ENCODE data around the gene LETM1. TPM values are rescaled to one million over a fixed set of nuclear protein-coding genes. Genes with fewer than 3 reads are reported as not detected.
A peak's percentile ranks its signal among the peaks of the same experiment; 100 is the strongest.

Gene LETM1
- total RNA-seq (2022) (63.9 and 68.9 TPM in 2 replicates), Bru-seq, nascent RNA (percentile 63 among the genes with signal in this experiment), BruChase-seq, experiment 1, labeled RNA remaining after a 2-hour chase (percentile 73 among the genes with signal in this experiment), BruChase-seq, experiment 2, labeled RNA remaining after a 6-hour chase (percentile 84 among the genes with signal in this experiment)
- long read RNA-seq, full-length matches to known transcripts, result 56 of 81 reads
- long read RNA-seq, partial matches to known transcripts, result 14 of 81 reads
- long read RNA-seq, other reads (novel, unspliced or antisense), result 11 of 81 reads

DNA sequence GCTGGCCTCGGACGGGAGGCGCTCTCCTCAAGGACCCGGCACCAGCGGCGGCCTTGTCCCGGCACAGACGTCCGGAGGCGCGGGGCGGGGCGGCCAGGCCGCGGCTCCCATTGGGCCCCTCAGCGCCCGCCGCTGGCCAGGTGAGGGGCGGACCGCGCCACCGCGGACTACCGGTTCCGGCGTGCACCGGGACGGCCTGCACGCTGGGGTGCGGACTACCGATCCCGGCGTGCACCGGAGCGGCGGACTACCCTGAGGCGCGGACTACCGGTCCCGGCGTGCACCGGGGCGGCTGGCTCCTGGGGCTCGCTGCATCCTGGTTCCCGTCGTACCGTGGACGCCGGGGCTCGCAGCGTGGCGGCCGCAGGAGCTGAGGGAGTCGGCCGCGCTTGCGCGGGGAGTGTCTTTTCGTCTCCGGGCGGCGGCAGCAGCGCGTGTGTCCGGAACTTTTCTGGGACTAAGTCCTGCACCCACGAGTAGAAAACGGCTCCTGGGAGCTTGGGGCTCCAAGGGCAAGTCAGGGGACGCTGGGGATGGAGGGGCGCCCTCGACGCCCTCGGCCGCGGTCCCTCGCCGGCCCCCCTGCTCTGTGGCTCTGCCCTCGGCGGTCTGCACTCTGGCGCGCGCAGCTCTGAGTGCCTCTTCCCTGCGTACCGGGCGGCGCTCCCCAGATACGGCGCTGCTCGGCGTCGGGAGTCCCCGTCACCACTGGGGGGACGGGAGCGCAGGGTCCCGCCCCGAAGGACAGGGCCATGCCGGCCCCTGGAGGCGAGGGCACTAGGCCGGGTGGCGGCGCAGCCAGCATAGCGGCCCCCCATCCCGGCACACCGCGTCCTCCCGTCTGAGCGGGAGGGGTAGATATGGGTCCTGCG lies at the start of gene LETM1:
Gene LETM1 (minus strand): TSS at position 86 of the 872 bp plus-strand sequence. CDS start 206 bp downstream, outside the sequence.
- H3K27me3 Mint-ChIP-seq (ENCODE audit: insufficient read depth, unreplicated experiment), result no peaks in the 10 kb centered on the region
- TSS peak; percentile 54 for BruUV-seq (replicated peaks)
- H3K27me3 ChIP-seq (replicated peaks; ENCODE audit: control insufficient read depth, insufficient read depth, low read length), result no peaks in the 10 kb centered on the region
- H3K9me3 ChIP-seq, result no peaks in the 10 kb centered on the region
- CTCF ChIA-PET, result interaction anchor here (0.5 to 1.4 kb wide), 6 partner anchors 12 to 163 kb away, joined by 3 to 7 read pairs (median 3); no protein-coding TSS in a partner anchor
- H3K4me3 Mint-ChIP-seq (ENCODE audit: unreplicated experiment), result peak within 1 kb of the TSS; percentile 71
- peak within 1 kb of the TSS; percentile 95 for H3K4me3 ChIP-seq (ENCODE audit: low read depth, low read length)
- H3K36me3 Mint-ChIP-seq (ENCODE audit: insufficient read depth, unreplicated experiment), result peaks cover 18% of the 10 kb centered on the region
- H3K36me3 ChIP-seq (ENCODE audit: control insufficient read depth, insufficient read depth, low read length), result no peaks in the 10 kb centered on the region
- H3K4me1 Mint-ChIP-seq (ENCODE audit: low read depth, unreplicated experiment), result peaks cover 7% of the 10 kb centered on the region
- POLR2A ChIA-PET, result interaction anchor here (2.2 kb wide), 1 partner anchor 14 kb away, joined by 16 read pairs; the partner anchor contains the start of gene NSD2
- TF ChIP-seq, protein P1, sequence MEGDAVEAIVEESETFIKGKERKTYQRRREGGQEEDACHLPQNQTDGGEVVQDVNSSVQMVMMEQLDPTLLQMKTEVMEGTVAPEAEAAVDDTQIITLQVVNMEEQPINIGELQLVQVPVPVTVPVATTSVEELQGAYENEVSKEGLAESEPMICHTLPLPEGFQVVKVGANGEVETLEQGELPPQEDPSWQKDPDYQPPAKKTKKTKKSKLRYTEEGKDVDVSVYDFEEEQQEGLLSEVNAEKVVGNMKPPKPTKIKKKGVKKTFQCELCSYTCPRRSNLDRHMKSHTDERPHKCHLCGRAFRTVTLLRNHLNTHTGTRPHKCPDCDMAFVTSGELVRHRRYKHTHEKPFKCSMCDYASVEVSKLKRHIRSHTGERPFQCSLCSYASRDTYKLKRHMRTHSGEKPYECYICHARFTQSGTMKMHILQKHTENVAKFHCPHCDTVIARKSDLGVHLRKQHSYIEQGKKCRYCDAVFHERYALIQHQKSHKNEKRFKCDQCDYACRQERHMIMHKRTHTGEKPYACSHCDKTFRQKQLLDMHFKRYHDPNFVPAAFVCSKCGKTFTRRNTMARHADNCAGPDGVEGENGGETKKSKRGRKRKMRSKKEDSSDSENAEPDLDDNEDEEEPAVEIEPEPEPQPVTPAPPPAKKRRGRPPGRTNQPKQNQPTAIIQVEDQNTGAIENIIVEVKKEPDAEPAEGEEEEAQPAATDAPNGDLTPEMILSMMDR (IDR thresholded peaks at IDR 0.05; ENCODE audit: insufficient read depth in 1 of 2, low read depth in 1 of 2, low read length in 1 of 2, severe bottlenecking in 1 of 2, unreplicated experiment in 1 of 2), result peak in 1 of 2 experiments; percentile 43
- peak; percentile 95 to 98 for DNase-seq
- intact Hi-C loops (cut with micrococcal nuclease; ENCODE audit: unreplicated experiment), result loop anchor here (1.0 to 2.0 kb wide), 5 partner anchors 12 to 135 kb away; partner anchors contain the start of genes TACC3 and TMEM129
- peak within 1 kb of the TSS; percentile 64 for H3K27ac Mint-ChIP-seq (ENCODE audit: unreplicated experiment)
- H3K9me3 Mint-ChIP-seq (ENCODE audit: unreplicated experiment), result no peaks in the 10 kb centered on the region
- peaks cover 14% of the 10 kb centered on the region for H3K4me1 ChIP-seq

DNA sequence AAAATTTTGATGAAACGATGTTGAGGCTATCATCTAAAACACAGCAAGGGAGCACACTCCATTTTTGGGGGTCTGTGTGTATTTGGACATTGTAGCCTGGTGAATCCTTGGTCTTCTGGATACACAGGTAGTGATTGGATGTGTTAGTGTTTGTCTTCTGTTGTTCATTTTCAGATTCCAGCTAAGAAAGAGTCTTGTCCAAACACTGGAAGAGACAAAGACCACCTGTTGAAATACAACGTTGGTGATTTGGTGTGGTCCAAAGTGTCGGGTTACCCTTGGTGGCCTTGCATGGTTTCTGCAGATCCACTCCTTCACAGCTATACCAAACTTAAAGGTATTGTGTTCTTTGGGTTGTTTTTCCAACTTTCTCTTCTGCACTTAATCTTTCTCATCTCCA lies 48.1 kb upstream of the LETM1 start:
- Mint-ChIP-seq H3K27ac (ENCODE audit: unreplicated experiment) (no peak overlapping the region), H3K27me3 (ENCODE audit: insufficient read depth, unreplicated experiment) (no peaks in the 10 kb centered on the region), H3K4me1 (ENCODE audit: low read depth, unreplicated experiment) (peaks cover 16% of the 10 kb centered on the region), H3K9me3 (ENCODE audit: unreplicated experiment) (no peaks in the 10 kb centered on the region), H3K4me3 (ENCODE audit: unreplicated experiment) (no peak overlapping the region), H3K36me3 (ENCODE audit: insufficient read depth, unreplicated experiment) (peaks cover 82% of the 10 kb centered on the region)
- Histone ChIP-seq H3K9me3 (no peaks in the 10 kb centered on the region), H3K4me3 (ENCODE audit: low read depth, low read length) (no peak overlapping the region), H3K27me3 (replicated peaks; ENCODE audit: control insufficient read depth, insufficient read depth, low read length) (no peaks in the 10 kb centered on the region), H3K36me3 (ENCODE audit: control insufficient read depth, insufficient read depth, low read length) (peaks cover 3% of the 10 kb centered on the region), H3K4me1 (peaks cover 13% of the 10 kb centered on the region)
- TF ChIP-seq, protein P1 (IDR thresholded peaks at IDR 0.05; ENCODE audit: insufficient read depth in 1 of 2, low read depth in 1 of 2, low read length in 1 of 2, severe bottlenecking in 1 of 2, unreplicated experiment in 1 of 2), result no peak
- DNase-seq, result no peak
- intact Hi-C loops (cut with micrococcal nuclease; ENCODE audit: unreplicated experiment), result no loop called here
- CTCF ChIA-PET, result no interaction called here
- BruUV-seq (replicated peaks), result no TSS peak
- POLR2A ChIA-PET, result no interaction called here

DNA sequence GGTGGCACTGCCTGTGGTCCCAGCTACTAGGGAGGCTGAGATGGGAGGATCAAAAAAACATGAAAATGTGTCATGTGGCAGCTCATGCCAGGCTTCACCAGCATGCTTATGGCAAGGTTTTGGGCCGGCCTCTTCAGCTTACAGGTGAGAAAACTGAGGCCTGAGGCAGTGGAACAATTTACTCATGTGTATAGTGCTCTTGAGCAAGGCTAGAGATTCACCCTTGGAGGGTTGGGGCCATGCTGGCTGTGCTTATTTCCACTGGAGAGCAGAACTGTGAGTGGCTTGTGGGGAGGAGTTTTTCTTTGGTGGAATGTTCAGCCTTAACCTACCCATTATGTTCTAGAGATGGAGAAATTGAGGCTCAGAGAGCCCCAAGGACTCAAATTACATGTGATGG lies 47.1 kb upstream of the LETM1 start:
- Histone ChIP-seq H3K4me1 (peaks cover 16% of the 10 kb centered on the region), H3K9me3 (no peaks in the 10 kb centered on the region), H3K4me3 (ENCODE audit: low read depth, low read length) (no peak overlapping the region), H3K36me3 (ENCODE audit: control insufficient read depth, insufficient read depth, low read length) (peaks cover 3% of the 10 kb centered on the region), H3K27me3 (replicated peaks; ENCODE audit: control insufficient read depth, insufficient read depth, low read length) (no peaks in the 10 kb centered on the region)
- intact Hi-C loops (cut with micrococcal nuclease; ENCODE audit: unreplicated experiment), result no loop called here
- no peak overlapping the region for H3K4me3 Mint-ChIP-seq (ENCODE audit: unreplicated experiment)
- POLR2A ChIA-PET, result no interaction called here
- CTCF ChIA-PET, result no interaction called here
- no peak for DNase-seq
- peaks cover 14% of the 10 kb centered on the region for H3K4me1 Mint-ChIP-seq (ENCODE audit: low read depth, unreplicated experiment)
- H3K27me3 Mint-ChIP-seq (ENCODE audit: insufficient read depth, unreplicated experiment), result no peaks in the 10 kb centered on the region
- no peaks in the 10 kb centered on the region for H3K9me3 Mint-ChIP-seq (ENCODE audit: unreplicated experiment)
- BruUV-seq (replicated peaks), result no TSS peak
- TF ChIP-seq, protein P1 (IDR thresholded peaks at IDR 0.05; ENCODE audit: insufficient read depth in 1 of 2, low read depth in 1 of 2, low read length in 1 of 2, severe bottlenecking in 1 of 2, unreplicated experiment in 1 of 2), result no peak
- H3K36me3 Mint-ChIP-seq (ENCODE audit: insufficient read depth, unreplicated experiment), result peaks cover 83% of the 10 kb centered on the region
- H3K27ac Mint-ChIP-seq (ENCODE audit: unreplicated experiment), result peak overlapping the region; percentile 64
